Naive thymus-derived CD4-positive, alpha-beta T cell (primary cell): ENCODE data around the gene KRT83. TPM values are rescaled to one million over a fixed set of nuclear protein-coding genes. Genes with fewer than 3 reads are reported as not detected.
"Not testable (repeated sequence)": the region's sequence is repeated elsewhere in the genome, so short reads cannot be mapped to it uniquely, and the experiment has no call there.

Source experiments
- ATAC-seq: fragments of 150-1000 bp; cut with Tn5 transposase; 2 replicates; pipeline ENCODE4 v1.10.0; 2021; ENCODE audit warnings: mild to moderate bottlenecking, moderate library complexity
- CTCF ChIA-PET: fragments of 350-600 bp; sonication (Branson Sonifier 250); formaldehyde crosslinking; loops from one replicate; lab custom pipeline; 2021; ENCODE audit warnings: antibody characterized with exemption; lab: Charles Lee
- POLR2A ChIA-PET: fragments of 350-600 bp; sonication (Branson Sonifier 250); formaldehyde crosslinking; loops from one replicate; lab custom pipeline; 2021; ENCODE audit warnings: antibody characterized with exemption, inconsistent platforms; lab: Charles Lee
- DNase-seq, 9 donors: peaks; one replicate each; pipeline versions ENCODE4 v3.0.0 to v3.0.0-alpha.2; 2020 to 2022; ENCODE audit warnings: mixed read lengths in 1 of 9
- H3K27ac ChIP-seq: one replicate; pipeline ENCODE4 v1.7.0; 2013; ENCODE audit warnings: mild to moderate bottlenecking, low read depth, low read length, moderate library complexity
- H3K27me3 ChIP-seq, 2 donors: one replicate each; pipeline ENCODE4 v1.7.0; 2013; ENCODE audit warnings: low read length in 2 of 2, mild to moderate bottlenecking in 2 of 2, moderate library complexity in 2 of 2; ENCODE audit not compliant: control insufficient read depth in 2 of 2, insufficient read depth in 2 of 2
- H3K36me3 ChIP-seq, 3 experiments: 1 replicate in 2 of 3; 2 replicates in 1 of 3; pipeline ENCODE4 v1.7.0; 2013; ENCODE audit warnings: low read length in 3 of 3, mild to moderate bottlenecking in 3 of 3, moderate library complexity in 1 of 3; ENCODE audit not compliant: insufficient read depth in 3 of 3, control insufficient read depth in 2 of 3
- H3K4me1 ChIP-seq, 2 donors: one replicate each; pipeline ENCODE4 v1.7.0; 2013; ENCODE audit warnings: low read length in 2 of 2, mild to moderate bottlenecking in 2 of 2, moderate library complexity in 1 of 2; ENCODE audit not compliant: control insufficient read depth in 2 of 2, insufficient read depth in 2 of 2
- H3K4me3 ChIP-seq: 2 replicates; pipeline ENCODE4 v1.7.0; 2013; ENCODE audit warnings: mild to moderate bottlenecking, low read length
- H3K9me3 ChIP-seq, 3 experiments: 1 replicate in 2 of 3; 2 replicates in 1 of 3; pipeline ENCODE4 v1.7.0; 2013; ENCODE audit warnings: low read length in 3 of 3; ENCODE audit not compliant: control insufficient read depth in 2 of 3
- H3K27ac Mint-ChIP-seq, 9 donors: one replicate each; pipeline ENCODE4 v1.8.0; 2020 to 2022; ENCODE audit warnings: mixed read lengths in 9 of 9, mild to moderate bottlenecking in 8 of 9, moderate library complexity in 5 of 9, inconsistent platforms in 2 of 9
- H3K27me3 Mint-ChIP-seq, 5 donors: one replicate each; pipeline ENCODE4 v1.8.0; 2021 to 2022; ENCODE audit warnings: mixed read lengths in 5 of 5, mild to moderate bottlenecking in 1 of 5
- H3K36me3 Mint-ChIP-seq, 5 donors: one replicate each; pipeline ENCODE4 v1.8.0; 2020 to 2022; ENCODE audit warnings: mixed read lengths in 5 of 5, mild to moderate bottlenecking in 3 of 5, inconsistent platforms in 1 of 5
- H3K4me1 Mint-ChIP-seq, 7 donors: one replicate each; pipeline ENCODE4 v1.8.0; 2020 to 2022; ENCODE audit warnings: mixed read lengths in 7 of 7, mild to moderate bottlenecking in 3 of 7, inconsistent platforms in 1 of 7
- H3K4me3 Mint-ChIP-seq, 10 donors: one replicate each; pipeline ENCODE4 v1.8.0; 2020 to 2022; ENCODE audit warnings: mild to moderate bottlenecking in 10 of 10, mixed read lengths in 10 of 10, moderate library complexity in 6 of 10, inconsistent platforms in 2 of 10
- H3K9me3 Mint-ChIP-seq, 11 donors: one replicate each; pipeline ENCODE4 v1.8.0; 2020 to 2022; ENCODE audit warnings: mixed read lengths in 11 of 11, mild to moderate bottlenecking in 4 of 11, inconsistent platforms in 1 of 11, moderate library complexity in 1 of 11
- intact Hi-C, 2 donors: fragments of 100-400 bp; cut with micrococcal nuclease; formaldehyde crosslinking; loops; one replicate each; pipeline ENCODE4 v1.15.1; 2023
- polyA plus RNA-seq, 2 donors: library from polyadenylated mRNA; unstranded; fragments of 300-500 nt; fragmentation: Illumina TruSeq; gene quantifications; one replicate each; pipeline ENCODE4 v1.2.3, GENCODE V29; 2021
- total RNA-seq, 6 experiments: library from RNA in 5 of 6; stranded (reverse) in 5 of 6; gene quantifications; 1 replicate in 5 of 6; 2 replicates in 1 of 6; pipeline ENCODE4 v1.2.3 and lab custom pipeline; 2021 to 2026

The KRT83 gene
- total and polyA plus RNA-seq, 7 experiments from 2014 or later = not detected

DNA sequence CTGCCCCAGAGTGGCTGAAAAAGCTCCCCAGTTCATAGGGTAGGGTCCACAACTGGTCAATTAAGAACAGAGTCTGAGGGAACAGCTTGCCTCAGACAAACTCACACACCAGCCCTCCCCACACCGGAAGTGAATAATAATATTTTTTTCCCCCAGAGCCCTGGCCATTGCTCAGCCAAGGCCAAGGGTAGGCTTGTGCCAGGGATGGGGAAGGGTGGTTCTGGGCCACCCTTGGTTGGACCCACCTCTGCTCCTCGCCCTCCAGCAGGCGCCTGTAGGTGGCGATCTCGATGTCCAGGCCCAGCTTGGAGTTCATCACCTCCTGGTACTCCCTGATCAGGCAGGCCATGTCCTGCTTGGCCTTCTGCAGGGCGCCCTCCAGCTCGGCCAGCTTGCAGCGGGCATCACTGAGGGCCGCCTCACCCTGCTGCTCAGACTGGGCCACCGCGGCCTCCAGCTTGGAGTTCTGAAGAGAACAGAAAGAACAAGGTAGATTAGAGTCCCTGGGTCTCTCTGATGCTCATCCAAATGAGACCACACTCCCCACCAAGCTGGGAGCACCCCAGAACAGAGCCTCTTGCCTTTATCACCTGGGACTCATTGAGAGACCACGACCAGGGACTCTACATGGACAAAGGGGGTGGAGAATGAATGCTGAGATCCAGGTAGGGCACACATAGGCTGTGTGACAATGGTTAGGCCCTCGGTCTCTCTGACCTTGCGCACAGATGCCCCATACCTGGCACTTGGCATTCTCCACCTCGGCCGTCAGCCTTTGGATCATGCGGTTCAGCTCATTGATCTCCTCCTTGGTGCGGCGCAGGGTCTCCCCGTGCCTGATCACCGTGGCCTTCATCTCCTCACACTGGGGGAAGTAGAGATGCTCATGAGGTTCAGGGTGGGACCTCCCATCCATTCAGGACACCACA is 34.1 kb downstream of the KRT83 start:
- ATAC-seq, H3K27me3 ChIP-seq, CTCF ChIA-PET, intact Hi-C loops, H3K27ac ChIP-seq, H3K36me3 ChIP-seq, DNase-seq, H3K36me3 Mint-ChIP-seq, H3K9me3 Mint-ChIP-seq, H3K4me1 ChIP-seq, POLR2A ChIA-PET, H3K4me3 Mint-ChIP-seq, H3K4me3 ChIP-seq, H3K9me3 ChIP-seq: not testable (repeated sequence)
- Mint-ChIP-seq H3K27me3 (peaks cover 0 to 11% (median 5%) of the 10 kb centered on the region in 5 donors), H3K4me1 (peaks cover 0 to 13% (median 4%) of the 10 kb centered on the region in 7 donors), H3K27ac (peak overlapping the region in 1 of 9 donors; percentile 13)

DNA sequence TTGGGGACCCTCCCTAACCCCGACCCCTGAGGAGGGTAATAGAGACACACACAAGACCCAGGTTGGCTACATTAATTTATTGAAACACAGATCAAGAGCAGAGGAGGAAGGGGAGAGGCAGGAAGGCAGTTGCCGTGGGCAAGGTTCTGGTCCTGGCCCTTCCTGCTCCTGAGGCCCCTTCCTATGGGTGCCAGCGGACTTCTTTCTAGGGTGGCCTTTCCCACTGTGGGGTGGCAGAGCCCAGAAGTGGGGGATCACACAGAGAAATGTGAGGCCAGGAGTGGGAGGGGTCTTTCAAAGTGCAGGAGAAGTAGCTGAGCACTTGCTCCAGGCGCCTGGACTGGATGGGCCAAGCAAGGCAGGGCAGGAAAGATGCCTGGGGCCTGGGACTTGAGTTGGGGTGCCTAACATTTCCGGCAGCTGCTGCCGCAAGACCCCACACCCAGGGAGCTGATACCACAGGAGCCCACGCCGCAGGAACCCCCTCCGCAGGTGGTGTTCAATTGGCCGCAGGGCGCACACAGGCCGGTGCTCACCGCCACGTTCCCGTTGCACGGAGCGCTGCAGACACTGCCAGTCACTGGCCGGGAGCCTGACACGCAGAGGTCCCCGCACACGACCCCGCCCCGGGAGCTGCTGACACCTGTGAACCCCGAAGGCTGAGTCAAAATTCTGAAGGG is 35.2 kb downstream of the KRT83 start:
- no peaks in the 10 kb centered on the region for H3K36me3 ChIP-seq

GRCh38 chr12:52285172-52285745 is 35.9 kb downstream of the KRT83 start:
- Mint-ChIP-seq H3K27me3 (peaks cover 0 to 8% (median 0%) of the 10 kb centered on the region in 5 donors), H3K4me3 (no peak overlapping the region), H3K36me3 (no peaks in the 10 kb centered on the region), H3K9me3 (no peaks in the 10 kb centered on the region), H3K4me1 (peaks cover 0 to 13% (median 4%) of the 10 kb centered on the region in 7 donors), H3K27ac (no peak overlapping the region)
- Histone ChIP-seq H3K4me1 (no peaks in the 10 kb centered on the region), H3K9me3 (no peaks in the 10 kb centered on the region), H3K27me3 (no peaks in the 10 kb centered on the region), H3K4me3 (no peak overlapping the region), H3K27ac (no peak overlapping the region), H3K36me3 (no peaks in the 10 kb centered on the region)
- intact Hi-C loops = no loop called here
- CTCF ChIA-PET = no interaction called here
- ATAC-seq = no peak
- POLR2A ChIA-PET = no interaction called here
- DNase-seq = no peak

More for the DNA sequence above, 35.2 kb downstream of the KRT83 start:
- no peak for ATAC-seq
- CTCF ChIA-PET = no interaction called here
- Mint-ChIP-seq H3K27ac (no peak overlapping the region), H3K4me1 (peaks cover 0 to 13% (median 4%) of the 10 kb centered on the region in 7 donors), H3K4me3 (no peak overlapping the region), H3K36me3 (no peaks in the 10 kb centered on the region), H3K27me3 (peaks cover 0 to 8% (median 0%) of the 10 kb centered on the region in 5 donors), H3K9me3 (no peaks in the 10 kb centered on the region)
- POLR2A ChIA-PET = no interaction called here
- no peak overlapping the region for H3K27ac ChIP-seq
- no peak overlapping the region for H3K4me3 ChIP-seq
- H3K27me3 ChIP-seq = no peaks in the 10 kb centered on the region
- no peak for DNase-seq
- intact Hi-C loops = no loop called here
- no peaks in the 10 kb centered on the region for H3K4me1 ChIP-seq
- H3K9me3 ChIP-seq = no peaks in the 10 kb centered on the region

DNA sequence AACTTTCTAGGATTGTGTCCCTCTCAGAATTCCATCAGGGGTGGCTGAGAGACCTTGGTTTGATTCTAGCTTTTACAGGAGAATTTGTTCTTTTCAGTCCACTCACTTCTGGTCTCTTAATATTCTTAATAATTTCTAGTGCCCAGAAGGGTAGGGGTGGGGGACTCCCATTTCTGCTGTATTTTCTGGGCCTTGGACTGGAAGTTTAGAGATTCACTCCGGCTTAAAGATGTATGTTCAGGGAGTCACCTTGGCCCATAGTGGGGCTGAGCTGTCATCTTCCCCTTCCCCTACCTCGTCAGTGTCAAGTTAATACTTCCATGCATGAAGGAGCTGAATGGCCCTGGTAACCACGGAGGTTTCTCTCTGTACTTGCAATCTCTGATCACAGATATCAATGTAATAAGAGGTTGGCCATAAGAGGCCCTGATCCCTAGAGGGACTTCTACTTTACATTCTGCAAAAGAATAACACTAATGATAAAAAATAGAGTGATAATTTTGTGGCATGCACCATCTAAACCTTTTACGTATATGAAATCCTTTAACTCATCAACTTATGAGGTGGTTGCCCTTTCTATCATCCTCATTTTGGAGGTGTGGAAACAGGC is 36.5 kb downstream of the KRT83 start:
- POLR2A ChIA-PET = no interaction called here
- DNase-seq (no peak), ATAC-seq (no peak)
- H3K4me3 ChIP-seq = no peak overlapping the region
- intact Hi-C loops = no loop called here
- Mint-ChIP-seq H3K4me3 (no peak overlapping the region), H3K4me1 (peaks cover 0 to 17% (median 4%) of the 10 kb centered on the region in 7 donors), H3K27me3 (peaks cover 1 to 12% (median 5%) of the 10 kb centered on the region in 5 donors), H3K27ac (no peak overlapping the region), H3K36me3 (no peaks in the 10 kb centered on the region), H3K9me3 (no peaks in the 10 kb centered on the region)
- no peak overlapping the region for H3K27ac ChIP-seq
- no peaks in the 10 kb centered on the region for H3K4me1 ChIP-seq
- H3K9me3 ChIP-seq = no peaks in the 10 kb centered on the region
- H3K36me3 ChIP-seq = no peaks in the 10 kb centered on the region
- CTCF ChIA-PET = no interaction called here
- H3K27me3 ChIP-seq = no peaks in the 10 kb centered on the region

GRCh38 chr12:52280796-52281560 is 40.2 kb downstream of the KRT83 start:
- H3K27me3 Mint-ChIP-seq = peaks cover 9 to 37% (median 24%) of the 10 kb centered on the region in 5 donors
- H3K27ac Mint-ChIP-seq = no peak overlapping the region
- H3K4me3 ChIP-seq = no peak overlapping the region
- H3K4me1 Mint-ChIP-seq = peaks cover 0 to 15% (median 5%) of the 10 kb centered on the region in 7 donors
- no peaks in the 10 kb centered on the region for H3K36me3 Mint-ChIP-seq
- ChIA-PET POLR2A (no interaction called here), CTCF (no interaction called here)
- intact Hi-C loops = no loop called here
- H3K4me3 Mint-ChIP-seq = no peak overlapping the region
- ATAC-seq (no peak), DNase-seq (no peak)
- no peaks in the 10 kb centered on the region for H3K36me3 ChIP-seq
- H3K27ac ChIP-seq = no peak overlapping the region
- H3K9me3 Mint-ChIP-seq = no peaks in the 10 kb centered on the region
- H3K9me3 ChIP-seq = no peaks in the 10 kb centered on the region
- peaks cover 0 to 5% of the 10 kb centered on the region in 2 donors for H3K27me3 ChIP-seq
- no peaks in the 10 kb centered on the region for H3K4me1 ChIP-seq

- no peaks in the 10 kb centered on the region for H3K36me3 Mint-ChIP-seq
Observed at GRCh38 chr12:52280319-52280795, 40.8 kb downstream of the KRT83 start.

More at GRCh38 chr12:52280319-52280795, 40.8 kb downstream of the KRT83 start:
- peak; percentile 69 for ATAC-seq
- Histone ChIP-seq H3K4me1 (no peaks in the 10 kb centered on the region), H3K36me3 (no peaks in the 10 kb centered on the region), H3K9me3 (no peaks in the 10 kb centered on the region), H3K27me3 (peaks cover 0 to 5% of the 10 kb centered on the region in 2 donors), H3K27ac (no peak overlapping the region), H3K4me3 (no peak overlapping the region)
- intact Hi-C loops = no loop called here
- Mint-ChIP-seq H3K9me3 (no peaks in the 10 kb centered on the region), H3K4me3 (no peak overlapping the region), H3K4me1 (peaks cover 0 to 15% (median 5%) of the 10 kb centered on the region in 7 donors), H3K27ac (no peak overlapping the region), H3K27me3 (peaks cover 9 to 43% (median 24%) of the 10 kb centered on the region in 5 donors)
- DNase-seq = no peak
- ChIA-PET POLR2A (no interaction called here), CTCF (no interaction called here)
